Myocyte (in vitro differentiated cells): ENCODE measurements around the gene KCNG2. TPM values are rescaled to one million over a fixed set of nuclear protein-coding genes. Genes with fewer than 3 reads are reported as not detected.

Source experiments
- DNase-seq: peaks from one replicate; pipeline ENCODE4 v3.0.0-alpha.2; 2012; ENCODE audit warnings: low read depth
- total RNA-seq: library from RNA; depleted of rRNA; stranded (reverse); fragments of >200 nt; gene quantifications from 2 replicates; pipeline ENCODE4 v1.2.3, GENCODE V29; 2014

The KCNG2 gene
- total RNA-seq, 1 donor from 2014 or later = 0.08 TPM

- DNase-seq = peak; percentile 19
These were observed 19.4 kb downstream of the KCNG2 start for GRCh38 chr18:79816981-79817606.

GRCh38 chr18:79817607-79817998, 19.9 kb downstream of the KCNG2 start:
- peak; percentile 1 for DNase-seq

- DNase-seq = peak; percentile 90
These were observed 20.3 kb downstream of the KCNG2 start for GRCh38 chr18:79818036-79818435.

GRCh38 chr18:79818631-79819030, 20.9 kb downstream of the KCNG2 start:
- DNase-seq = no peak

- DNase-seq = peak; percentile 11
These were observed 21.6 kb downstream of the KCNG2 start for GRCh38 chr18:79819064-79819967.

GRCh38 chr18:79819968-79820351, 22.2 kb downstream of the KCNG2 start:
- no peak for DNase-seq

GRCh38 chr18:79823120-79823519, 25.4 kb downstream of the KCNG2 start:
- no peak for DNase-seq

- no peak for DNase-seq
These were observed 28.2 kb downstream of the KCNG2 start for GRCh38 chr18:79825913-79826312.

- no peak for DNase-seq
These were observed 29.2 kb downstream of the KCNG2 start for GRCh38 chr18:79826966-79827365.

- no peak for DNase-seq
These were observed 30.5 kb downstream of the KCNG2 start for GRCh38 chr18:79828258-79828657.

GRCh38 chr18:79829136-79829854, 31.6 kb downstream of the KCNG2 start:
- no peak for DNase-seq

- DNase-seq = no peak
These were observed 34.4 kb downstream of the KCNG2 start for GRCh38 chr18:79832169-79832568.

GRCh38 chr18:79834834-79835233, 37.1 kb downstream of the KCNG2 start:
- no peak for DNase-seq

- no peak for DNase-seq
These were observed 44.2 kb downstream of the KCNG2 start for GRCh38 chr18:79841936-79842335.

GRCh38 chr18:79844999-79845563, 47.3 kb downstream of the KCNG2 start:
- DNase-seq = no peak

GRCh38 chr18:79846936-79847557, 49.3 kb downstream of the KCNG2 start:
- DNase-seq = no peak

GRCh38 chr18:79847606-79848293, 50.0 kb downstream of the KCNG2 start:
- DNase-seq = peak; percentile 58

GRCh38 chr18:79848294-79848578, 50.5 kb downstream of the KCNG2 start:
- no peak for DNase-seq

GRCh38 chr18:79848579-79849327, 51.0 kb downstream of the KCNG2 start:
- no peak for DNase-seq
